Measurements from ENCODE around the gene SNX27.
"Not testable (repeated sequence)": the region's sequence is repeated elsewhere in the genome, so short reads cannot be mapped to it uniquely, and the experiment has no call there.

SNX27 gene

DNA sequence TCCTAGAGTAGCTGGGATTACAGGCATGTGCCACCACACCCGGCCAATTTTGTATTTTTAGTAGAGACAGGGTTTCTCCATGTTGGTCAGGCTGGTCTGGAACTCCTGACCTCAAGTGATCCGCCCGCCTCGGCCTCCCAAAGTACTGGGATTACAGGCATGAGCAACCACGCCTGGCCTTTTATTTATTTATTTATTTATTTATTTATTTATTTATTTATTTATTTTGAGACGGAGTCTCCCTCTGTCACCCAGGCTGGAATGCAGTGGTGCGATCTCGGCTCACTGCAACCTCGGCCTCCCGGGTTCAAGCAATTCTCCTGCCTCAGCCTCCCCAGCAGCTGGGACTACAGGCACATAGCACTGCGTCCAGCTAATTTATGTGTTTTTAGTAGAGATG, 31.2 kb downstream of the SNX27 start:
- DNase-seq: not testable (repeated sequence)

DNA sequence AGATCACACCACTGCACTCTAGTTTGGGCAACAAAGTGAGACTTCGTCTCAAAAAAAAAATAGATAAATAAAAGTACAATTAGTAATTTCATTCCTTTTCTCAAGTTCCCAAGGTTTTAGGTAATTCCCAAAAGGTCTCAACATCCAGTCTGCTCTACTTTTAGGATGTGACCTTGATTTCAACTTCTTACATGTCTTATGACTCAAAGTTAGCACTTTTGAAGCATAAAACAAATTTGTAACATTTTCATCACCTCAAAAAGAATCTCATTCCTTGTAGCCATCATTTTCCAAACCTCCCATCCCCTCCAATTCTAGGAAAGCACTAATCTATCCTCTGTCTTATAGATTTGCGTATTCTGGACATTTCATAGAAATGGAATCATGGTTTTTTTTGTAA, 32.2 kb downstream of the SNX27 start:
- no peak for DNase-seq

DNA sequence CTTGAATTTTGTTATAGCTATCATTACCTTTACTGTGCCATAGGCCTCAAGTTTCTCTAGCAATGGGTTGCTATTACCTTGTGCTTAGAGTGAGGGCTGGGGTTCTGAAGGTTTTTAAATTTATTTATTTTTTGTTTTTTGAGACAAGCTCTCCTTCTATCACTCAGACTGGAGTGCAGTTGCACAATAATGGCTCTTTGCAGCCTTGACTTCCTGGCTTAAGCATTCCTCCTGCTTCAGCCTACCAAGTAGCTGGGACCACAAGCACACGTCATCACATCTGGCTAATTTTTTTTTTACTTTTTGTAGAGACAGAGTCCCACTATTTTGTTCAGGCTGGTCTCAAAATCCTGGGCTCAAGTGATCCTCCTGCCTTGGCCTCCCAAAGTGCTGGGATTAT, 41.5 kb downstream of the SNX27 start:
- DNase-seq: no peak

DNA sequence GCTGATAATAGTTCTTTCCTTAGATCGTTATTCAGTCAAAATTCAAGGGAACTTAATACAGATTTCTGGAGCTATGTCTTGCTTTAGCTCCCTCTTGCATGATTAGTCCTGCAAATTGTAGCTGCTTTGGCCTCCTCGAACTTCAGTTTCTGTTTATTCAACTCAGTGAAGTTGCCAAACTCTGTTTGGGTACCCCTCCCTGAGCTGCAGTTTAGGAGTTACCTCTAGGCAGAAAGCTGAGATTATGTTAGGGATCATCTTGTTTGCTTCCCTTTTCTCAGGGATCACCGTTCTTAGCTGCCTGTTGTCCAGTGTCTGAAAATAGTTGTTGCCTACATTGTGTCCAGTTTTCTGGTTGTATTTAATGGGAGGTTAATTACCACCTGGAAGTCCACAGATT, 43.5 kb downstream of the SNX27 start:
- DNase-seq: no peak

DNA sequence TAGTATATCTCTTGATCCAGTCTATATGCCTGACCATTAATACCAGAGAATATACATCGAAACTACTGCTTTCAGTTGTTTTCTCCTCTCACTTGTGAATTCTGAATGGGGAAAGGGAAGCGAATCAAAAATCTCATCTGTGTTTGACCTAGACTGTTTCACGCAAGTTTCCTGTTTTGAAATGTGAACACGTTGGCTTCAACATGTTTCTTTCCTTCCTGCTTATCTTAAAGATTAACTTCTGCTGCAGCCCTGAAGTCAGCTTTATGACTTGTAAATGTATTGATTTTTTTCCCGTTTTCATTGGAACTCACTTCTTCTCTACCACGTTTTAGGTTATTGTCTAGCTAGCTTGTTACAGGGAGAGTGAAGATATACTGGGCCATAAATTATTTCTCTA, 49.9 kb downstream of the SNX27 start:
- no peak for DNase-seq

DNA sequence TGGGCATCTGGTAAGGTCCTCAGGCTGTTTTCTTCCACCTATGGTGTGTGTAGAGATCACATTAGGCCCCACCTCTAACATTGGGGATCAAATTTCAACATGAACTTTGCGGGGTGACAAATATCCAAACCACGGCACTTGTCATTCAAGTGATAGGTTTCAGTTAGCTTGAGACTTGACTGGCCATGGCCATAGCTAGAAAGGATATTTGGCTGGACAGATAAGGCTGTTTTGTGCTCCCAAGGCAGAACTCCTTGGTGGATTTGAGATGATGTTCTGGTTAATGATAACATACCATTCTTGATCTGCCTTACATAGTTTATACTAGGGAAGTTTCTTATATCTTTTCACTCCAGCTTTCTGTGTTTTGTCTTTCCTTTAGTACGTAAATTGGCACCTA, 56.2 kb downstream of the SNX27 start:
- DNase-seq: no peak

DNA sequence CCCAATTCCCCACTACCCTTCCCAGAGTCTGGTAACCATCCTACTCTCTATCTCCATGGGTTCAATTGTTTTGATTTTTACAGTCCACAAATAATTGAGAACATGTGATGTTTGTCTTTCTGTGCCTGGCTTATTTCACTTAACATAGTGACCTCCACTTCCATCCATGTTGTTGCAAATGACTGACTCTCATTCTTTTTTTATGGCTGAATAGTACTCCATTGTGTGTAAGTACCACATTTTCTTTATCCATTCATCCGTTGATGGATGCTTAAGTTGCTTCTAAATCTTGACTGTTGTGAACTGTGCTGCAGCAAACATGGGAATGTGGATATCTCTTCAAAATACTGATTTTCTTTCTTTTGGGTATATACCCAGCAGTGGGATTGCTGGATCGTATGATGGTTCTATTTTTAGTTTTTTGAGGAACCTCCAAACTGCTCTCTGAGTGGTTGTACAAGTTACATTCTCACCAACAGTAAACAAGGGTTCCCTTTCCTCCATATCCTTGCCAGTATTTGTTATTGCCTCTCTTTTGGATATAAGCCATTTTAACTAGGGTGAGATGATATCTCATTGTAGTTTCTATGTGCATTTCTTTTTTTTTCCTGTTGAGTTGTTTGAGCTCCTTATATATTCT, 58.3 kb downstream of the SNX27 start:
- not testable (repeated sequence) for DNase-seq

DNA sequence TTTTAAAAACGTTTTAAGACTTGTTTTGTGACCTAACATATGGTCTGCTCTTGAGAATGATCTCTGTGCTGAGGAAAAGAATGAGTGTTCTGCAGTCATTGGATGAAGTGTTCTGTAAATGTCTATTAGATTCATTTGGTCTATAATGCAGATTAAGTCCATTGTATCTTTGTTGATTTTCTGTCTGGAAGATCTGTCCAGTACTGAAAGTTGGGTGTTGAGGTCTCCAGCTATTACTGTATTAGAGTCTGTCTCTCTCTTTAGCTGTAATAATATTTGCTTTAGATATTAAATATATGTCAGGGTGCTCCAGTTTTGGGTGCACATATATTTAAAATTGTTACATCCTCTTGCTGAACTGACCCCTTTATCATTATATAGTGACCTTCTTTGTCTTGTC, 61.6 kb downstream of the SNX27 start:
- no peak for DNase-seq

DNA sequence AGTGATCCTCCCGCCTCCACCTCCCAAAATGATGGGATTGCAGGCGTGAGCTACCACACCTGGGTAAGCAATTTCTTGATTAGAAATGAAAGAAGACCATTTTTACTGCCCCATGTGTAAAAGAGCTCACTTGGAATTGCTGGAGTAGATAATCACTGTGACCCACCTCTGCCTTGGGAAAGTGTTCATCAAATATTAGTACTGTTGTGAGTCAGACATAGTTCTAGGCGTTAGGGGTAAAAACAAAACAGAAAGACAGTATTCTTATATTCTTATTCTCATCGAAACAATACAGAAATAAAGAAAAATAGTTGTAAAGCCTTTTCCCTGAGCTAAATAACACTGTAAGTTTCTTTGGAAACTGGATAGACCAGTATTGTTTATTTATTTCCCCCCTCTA, 68.5 kb downstream of the SNX27 start:
- no peak for DNase-seq

DNA sequence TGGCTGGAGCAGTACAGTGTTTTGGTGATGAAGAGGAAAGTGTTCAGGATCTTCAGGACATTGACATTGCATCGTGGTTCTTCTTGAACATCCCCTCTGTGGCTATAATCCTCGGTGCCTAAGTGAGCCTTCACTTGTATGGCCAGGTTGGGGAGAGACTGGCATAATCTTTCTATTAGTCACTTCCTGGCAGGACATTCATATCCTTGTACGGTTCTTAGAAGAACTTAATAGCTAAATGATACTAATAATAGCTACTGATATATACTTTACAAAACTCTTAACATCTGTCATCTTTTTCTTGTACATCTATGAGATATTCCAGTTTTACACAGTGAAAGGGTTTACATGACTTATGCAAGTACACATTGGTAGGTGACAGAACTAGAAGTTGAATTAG, 69.0 kb downstream of the SNX27 start:
- DNase-seq: no peak

DNA sequence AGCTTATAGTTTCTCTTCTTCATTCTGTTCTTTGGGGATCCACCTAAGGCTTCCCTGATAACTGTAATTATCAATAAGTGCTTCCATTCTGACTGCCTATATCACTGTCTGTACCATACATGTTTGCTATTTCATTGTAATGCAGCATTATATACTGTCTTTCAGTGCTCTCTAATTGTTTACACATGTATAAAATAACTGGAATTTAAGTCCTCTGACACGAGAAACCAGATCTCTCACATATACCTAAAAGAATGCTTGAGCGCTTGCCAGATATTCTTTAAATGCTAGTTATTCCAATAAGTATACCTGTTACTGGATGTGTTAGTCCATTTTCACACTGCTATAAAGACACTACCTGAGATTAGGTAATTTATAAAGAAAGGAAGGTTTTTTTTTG, 70.1 kb downstream of the SNX27 start:
- no peak for DNase-seq

DNA sequence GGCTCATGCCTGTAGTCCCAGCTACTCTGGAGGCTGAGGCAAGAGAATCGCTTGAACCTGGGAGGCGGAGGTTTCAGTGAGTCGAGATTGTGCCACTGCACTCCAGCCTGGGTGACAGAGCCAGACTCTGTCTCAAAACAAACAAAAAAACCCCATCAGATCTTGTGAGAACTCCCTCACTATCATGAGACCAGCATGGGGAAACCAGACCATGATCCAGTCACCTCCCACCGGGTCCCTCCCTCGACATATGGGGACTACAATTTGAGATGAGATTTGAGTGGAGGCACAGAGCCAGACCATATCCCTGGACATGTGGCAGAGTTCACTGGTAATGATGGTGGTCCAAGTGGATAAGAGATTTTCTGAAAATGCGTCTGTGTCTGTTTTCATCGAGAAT, 71.1 kb downstream of the SNX27 start:
- DNase-seq: not testable (repeated sequence)

DNA sequence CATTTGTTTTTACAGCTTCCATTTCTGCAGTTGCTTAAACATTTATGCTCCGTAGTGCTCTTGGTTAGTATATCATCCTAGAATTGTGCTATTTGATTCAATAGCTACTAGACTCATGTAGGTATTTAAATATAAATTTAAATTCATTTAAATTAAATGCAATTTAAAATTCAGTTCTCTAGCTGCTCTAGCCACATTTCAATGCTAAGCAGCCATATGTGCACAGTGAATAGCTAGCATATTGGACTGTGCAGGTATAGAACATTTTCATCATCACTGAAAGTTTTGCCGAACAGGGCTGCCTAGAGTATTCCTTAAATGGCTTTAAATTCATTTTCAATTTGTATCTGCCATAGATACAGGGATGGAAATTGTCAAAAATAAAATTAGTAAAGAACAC, 72.3 kb downstream of the SNX27 start:
- DNase-seq: no peak

DNA sequence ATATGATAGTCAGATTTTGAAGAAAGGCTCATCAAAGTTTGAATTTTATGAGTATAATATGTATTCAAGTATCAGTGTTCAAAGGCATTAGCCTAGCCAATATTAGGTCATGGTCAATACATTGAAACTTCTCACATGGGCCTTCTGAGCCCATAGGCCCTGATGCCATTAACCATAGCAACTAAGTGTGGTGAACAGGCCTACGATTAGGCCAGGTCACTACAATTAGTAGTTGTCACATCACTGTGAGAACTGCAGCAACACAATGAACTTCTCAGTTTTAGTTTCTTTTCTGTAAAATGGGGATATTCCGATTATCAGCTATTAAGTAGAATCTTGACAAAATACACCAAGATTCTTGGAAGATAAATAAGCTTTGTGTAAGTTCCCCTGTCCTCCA, 74.7 kb downstream of the SNX27 start:
- DNase-seq: no peak

DNA sequence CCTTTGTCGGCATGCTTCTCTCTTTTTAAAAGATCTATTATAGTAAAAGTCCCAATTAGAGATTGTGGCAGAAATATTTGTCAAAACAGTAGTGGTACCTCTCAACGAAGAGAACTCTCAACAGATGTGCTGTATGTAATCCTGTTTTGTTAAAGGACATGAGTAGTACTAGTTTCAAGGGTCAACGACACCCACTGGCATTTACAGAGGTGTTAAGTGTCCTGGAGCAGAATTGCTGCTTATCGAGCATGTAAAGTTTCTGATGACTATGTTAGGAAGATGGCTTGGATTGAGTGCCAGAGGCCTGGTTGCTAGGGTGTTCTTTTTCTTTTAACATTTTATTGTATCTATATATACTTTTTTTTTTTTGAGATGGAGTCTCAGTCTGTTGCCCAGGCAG, 77.6 kb downstream of the SNX27 start:
- no peak for DNase-seq

DNA sequence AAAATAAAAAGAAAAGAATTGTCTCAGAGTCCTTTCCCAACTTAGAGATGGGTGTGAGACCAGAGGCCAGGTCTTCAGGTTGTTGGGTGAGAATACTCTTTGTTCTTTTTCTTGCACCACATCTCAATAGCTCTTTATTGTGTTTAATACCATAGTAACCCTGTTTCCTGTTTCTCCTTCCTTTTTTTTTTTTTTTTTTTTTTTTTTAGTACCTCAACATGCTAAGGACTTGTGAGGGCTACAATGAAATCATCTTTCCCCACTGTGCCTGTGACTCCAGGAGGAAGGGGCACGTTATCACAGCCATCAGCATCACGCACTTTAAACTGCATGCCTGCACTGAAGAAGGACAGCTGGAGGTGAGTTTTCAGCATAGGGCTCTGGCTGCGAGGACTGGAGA, 80.4 kb downstream of the SNX27 start:
- DNase-seq: no peak

DNA sequence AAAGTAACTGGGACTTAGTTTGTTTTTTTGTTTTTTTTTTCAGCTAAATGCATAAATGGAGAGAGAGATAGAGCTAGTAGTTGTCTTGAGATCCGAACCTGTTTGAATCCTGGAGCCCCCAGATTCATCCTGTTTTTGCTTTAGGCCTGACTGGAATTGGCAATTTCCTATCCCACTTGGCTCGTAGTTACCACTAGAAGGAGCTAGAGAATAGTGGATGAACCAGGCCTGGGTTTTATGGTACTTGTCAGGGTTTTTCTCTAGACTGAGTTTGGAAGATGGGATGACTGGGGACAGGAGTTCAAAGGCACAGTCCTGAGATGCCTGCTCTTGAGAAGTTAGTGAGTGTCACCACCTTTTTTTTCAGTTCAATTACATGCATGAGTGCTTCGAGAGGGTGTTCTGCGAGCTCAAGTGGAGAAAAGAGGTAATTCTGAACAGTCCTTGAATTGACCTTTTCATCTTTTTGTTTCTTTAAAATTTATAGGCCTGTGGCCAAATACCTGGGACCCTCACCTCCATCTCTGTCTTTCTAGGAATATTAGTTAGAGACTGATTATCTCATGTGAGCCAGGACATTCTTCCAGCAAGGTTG, 81.3 kb downstream of the SNX27 start:
- no peak for DNase-seq

DNA sequence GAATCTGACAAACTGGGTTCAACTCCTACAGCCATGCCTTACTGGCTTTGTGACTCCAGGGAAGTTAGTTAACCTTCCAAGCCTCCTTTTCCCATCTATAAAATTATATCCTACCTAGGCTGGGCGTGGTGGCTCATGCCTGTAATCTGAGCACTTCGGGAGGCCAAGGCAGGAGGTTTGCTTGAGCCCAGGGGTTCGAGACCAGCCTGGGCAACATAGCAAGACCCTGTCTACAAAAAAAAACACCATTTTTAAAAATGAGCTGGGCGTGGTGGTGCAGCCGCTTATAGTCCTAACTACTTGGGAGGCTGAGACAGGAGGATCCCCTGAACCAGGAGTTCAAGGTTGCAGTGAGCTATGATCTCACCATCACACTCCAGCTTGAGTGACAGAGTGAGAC, 89.7 kb downstream of the SNX27 start:
- no peak for DNase-seq

DNA sequence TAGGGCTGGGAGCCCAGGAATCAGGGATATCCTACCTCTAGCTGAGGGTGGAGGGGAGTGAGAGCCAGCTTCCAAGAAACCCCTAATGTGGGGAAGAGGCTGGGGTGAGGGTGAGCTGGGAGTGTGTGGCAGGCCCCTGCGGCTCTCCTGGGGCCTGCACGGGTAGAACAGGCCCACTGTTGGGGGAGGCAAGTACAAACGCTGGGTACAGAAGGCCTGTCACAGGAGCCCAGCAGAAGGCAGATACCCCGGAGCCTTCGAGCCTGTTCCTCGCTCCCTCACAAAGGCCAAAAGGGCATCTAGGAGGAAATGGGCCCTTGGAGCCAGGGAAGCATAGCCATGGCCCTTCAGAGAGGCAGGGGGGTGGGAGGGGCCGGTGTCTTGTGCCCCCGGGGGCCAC, 91.1 kb downstream of the SNX27 start:
- no peak for DNase-seq

DNA sequence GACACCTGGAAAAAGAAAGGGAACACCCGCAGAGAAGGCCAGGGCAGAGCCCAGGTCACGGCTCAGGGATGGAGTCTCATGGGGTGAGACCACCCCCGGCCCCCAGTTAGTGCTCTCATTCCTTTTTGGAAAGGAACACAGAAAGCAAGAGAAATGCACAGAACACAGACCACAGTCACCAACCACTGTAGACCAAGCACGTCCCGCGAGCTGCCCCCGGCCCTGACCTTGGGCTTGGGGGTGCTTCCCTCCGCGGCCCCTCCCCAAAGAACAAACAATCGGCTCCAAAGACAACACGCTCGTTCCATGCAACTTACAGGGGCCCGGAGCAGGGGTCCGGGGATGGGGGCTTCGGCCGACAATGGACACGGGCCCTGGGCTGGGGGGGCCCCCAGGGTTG, 92.0 kb downstream of the SNX27 start:
- DNase-seq: no peak

DNA sequence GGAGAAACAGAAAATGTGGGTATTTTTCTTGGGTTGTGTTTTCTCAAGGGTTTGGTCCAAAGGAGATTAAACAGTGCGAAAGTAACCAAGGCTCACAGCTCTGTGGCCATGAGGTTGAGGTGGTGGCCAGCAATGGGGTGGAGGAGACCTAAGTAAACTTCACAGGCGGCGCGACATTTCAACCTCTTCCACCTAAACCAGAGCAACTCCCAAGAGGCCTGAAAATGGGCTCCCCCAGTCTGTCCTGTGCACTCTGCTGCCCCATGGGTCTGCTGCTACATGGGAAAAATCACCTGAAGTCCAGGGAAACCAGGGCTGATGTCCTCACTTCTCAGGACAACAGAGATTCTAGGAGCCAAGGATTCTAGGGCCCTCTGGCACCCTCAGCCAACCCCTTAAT, 92.4 kb downstream of the SNX27 start:
- DNase-seq: no peak

DNA sequence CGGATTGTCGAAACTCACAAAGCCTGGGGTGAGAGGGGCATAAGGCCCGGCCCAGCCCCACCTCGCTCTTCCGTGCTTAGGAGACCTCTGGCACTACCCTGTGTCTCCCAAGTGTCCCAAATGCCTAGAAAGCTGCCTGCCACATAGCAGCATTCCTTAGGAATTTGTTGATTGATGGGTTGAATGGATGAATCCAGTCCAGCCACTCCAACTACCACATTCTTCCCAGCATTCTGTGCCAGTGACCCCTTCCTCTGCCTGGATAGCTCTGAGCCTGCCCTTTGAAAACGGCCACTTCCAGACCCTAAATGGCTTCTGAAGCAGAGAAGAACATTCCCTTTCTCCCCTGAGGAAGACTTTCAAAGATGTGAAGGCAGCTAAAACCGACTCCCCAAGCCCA, 93.3 kb downstream of the SNX27 start:
- DNase-seq: no peak

DNA sequence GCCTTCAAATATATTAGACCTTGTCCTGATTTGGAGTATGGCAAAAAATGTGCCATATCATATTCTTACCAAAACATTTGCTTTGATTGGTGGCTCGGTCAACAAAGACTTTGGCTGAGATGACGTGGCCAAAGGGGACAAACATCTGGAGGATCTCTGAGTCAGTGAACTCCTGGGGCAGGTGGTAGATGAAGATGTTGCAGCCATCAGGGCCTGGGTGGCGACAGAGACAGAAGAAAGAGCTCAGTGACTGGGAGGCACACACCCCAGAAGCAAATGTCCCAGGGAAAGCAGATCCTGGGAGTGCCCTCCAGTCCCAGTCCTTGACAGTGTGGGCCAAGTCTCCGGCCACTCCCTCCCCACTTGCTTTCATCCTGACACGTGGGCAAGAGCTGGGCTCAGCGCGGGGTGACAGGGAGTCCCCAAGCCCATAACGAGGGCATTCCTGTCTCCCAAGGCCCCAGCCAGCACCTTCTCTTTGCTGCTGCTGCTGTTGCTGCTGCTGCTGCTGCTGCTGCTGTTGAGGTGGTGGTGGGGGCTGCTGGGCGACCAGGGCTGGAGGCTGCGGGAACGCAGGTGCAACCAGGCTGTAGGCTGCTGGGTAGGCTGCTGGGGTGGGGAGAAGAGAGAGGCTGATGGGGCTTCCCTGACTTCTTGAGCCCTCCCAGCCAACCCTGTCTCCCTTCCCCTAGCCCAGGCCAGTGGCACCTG, 94.1 kb downstream of the SNX27 start:
- DNase-seq: no peak

DNA sequence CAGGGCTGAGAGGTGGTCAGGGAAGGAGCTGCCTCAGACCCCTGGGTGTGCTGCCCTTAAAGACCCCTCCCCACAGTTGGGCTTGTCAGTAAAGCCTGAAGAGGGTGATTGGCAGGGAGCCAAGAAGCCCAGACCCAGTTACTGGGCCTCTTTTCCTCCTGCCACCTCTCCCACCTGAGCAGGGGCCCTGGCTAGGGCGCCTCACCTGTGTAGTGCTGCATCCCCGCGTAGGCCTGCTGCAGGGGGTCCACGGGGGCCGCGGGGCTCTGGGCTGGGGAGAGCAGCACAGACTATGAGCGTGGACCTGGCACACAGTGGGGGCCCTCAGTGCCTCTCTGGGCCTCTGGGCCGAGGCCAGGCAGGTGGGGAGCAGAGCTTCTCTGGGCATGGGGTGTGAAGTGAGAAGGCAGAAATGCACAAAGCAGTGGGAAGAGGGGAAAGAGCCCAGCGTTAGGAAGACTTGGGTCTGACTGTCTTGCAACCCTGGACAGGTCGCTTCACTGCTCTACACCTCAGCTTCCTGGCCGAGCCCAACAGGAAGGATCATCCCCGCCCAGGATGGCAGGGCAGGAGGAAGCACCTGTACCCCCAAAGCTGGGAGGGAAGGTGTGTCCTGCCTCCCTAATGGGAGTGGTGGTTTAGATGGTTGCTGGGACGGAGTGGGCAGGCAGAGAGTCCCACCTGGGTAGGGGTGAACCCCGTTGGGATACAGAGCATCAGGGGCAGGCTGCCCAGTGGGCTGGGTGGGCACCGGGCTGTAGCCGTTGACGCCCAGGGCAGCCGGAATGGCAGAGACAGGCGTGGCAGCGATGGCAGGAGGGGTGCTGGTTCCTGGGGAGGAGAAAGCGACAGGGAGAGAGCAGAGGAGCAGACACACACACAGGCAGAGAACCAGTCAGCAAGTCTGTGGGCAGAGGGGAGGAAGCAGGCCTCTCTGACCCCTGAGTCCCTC, 94.9 kb downstream of the SNX27 start:
- DNase-seq: no peak

All from stimulated activated naive CD4-positive, alpha-beta T cell treated with Interleukin-2 at 50 U/mL for 16 hours (primary cell).